Erythroblast (primary cell): ENCODE results near the gene TTC28.

Experiments used
- GATA1 ChIP-seq: IDR thresholded peaks from 2 replicates; pipeline ENCODE4 v1.6.1; 2011; ENCODE audit warnings: low read depth, mild to moderate bottlenecking, control low read depth, low read length, moderate library complexity
- POLR2A ChIP-seq: IDR thresholded peaks from 2 replicates; pipeline ENCODE4 v1.6.1; 2011; ENCODE audit warnings: mild to moderate bottlenecking, low read length

- TF ChIP-seq POLR2A = no peak
- no peak for TF ChIP-seq GATA1
Observed at GRCh38 chr22:28002181-28002700, 677.4 kb downstream of the TTC28 start.
